Measurements from ENCODE around the gene ATP5F1D.
A peak's percentile ranks its signal among the peaks of the same experiment; 100 is the strongest.

The ATP5F1D gene

DNA sequence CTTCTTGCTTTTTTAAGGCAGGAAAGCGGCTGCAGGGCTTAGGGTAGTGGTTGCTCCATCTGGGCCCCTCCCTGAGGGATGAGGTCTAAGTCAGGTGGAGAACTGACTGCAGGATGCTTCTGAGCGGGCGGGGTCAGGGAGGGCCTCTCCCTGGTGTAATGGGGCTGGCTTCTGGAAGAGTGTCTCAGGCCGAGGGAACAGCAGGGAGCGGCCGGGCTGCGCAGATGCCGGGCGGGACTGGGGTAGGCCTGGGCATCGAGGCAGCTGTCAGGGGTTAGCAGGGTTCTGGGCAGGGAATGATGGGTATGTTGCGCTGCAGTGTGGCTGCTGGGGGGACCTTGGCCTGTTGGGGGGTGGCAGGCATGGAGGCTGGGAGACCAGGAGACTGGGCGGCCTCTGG, 36.5 kb downstream of the ATP5F1D start:
- H3K27ac ChIP-seq (ENCODE audit: poor library complexity, severe bottlenecking) = no peak overlapping the region
- no peaks in the 10 kb centered on the region for H3K9me3 ChIP-seq (ENCODE audit: severe bottlenecking)
- no peaks in the 10 kb centered on the region for H3K27me3 ChIP-seq (ENCODE audit: insufficient read depth, poor library complexity, severe bottlenecking)
- H3K4me3 ChIP-seq (ENCODE audit: severe bottlenecking) = no peak overlapping the region
- peaks cover 4% of the 10 kb centered on the region for H3K4me1 ChIP-seq (ENCODE audit: insufficient read depth, poor library complexity, severe bottlenecking)
- TF ChIP-seq, protein P1, sequence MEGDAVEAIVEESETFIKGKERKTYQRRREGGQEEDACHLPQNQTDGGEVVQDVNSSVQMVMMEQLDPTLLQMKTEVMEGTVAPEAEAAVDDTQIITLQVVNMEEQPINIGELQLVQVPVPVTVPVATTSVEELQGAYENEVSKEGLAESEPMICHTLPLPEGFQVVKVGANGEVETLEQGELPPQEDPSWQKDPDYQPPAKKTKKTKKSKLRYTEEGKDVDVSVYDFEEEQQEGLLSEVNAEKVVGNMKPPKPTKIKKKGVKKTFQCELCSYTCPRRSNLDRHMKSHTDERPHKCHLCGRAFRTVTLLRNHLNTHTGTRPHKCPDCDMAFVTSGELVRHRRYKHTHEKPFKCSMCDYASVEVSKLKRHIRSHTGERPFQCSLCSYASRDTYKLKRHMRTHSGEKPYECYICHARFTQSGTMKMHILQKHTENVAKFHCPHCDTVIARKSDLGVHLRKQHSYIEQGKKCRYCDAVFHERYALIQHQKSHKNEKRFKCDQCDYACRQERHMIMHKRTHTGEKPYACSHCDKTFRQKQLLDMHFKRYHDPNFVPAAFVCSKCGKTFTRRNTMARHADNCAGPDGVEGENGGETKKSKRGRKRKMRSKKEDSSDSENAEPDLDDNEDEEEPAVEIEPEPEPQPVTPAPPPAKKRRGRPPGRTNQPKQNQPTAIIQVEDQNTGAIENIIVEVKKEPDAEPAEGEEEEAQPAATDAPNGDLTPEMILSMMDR (IDR thresholded peaks at IDR 0.05; ENCODE audit: poor library complexity, severe bottlenecking) = no peak
- ATAC-seq (ENCODE audit: low read depth) (no peak), DNase-seq (ENCODE audit: low spot score) (no peak)
- peaks cover 26% of the 10 kb centered on the region for H3K36me3 ChIP-seq (ENCODE audit: low read depth)

DNA sequence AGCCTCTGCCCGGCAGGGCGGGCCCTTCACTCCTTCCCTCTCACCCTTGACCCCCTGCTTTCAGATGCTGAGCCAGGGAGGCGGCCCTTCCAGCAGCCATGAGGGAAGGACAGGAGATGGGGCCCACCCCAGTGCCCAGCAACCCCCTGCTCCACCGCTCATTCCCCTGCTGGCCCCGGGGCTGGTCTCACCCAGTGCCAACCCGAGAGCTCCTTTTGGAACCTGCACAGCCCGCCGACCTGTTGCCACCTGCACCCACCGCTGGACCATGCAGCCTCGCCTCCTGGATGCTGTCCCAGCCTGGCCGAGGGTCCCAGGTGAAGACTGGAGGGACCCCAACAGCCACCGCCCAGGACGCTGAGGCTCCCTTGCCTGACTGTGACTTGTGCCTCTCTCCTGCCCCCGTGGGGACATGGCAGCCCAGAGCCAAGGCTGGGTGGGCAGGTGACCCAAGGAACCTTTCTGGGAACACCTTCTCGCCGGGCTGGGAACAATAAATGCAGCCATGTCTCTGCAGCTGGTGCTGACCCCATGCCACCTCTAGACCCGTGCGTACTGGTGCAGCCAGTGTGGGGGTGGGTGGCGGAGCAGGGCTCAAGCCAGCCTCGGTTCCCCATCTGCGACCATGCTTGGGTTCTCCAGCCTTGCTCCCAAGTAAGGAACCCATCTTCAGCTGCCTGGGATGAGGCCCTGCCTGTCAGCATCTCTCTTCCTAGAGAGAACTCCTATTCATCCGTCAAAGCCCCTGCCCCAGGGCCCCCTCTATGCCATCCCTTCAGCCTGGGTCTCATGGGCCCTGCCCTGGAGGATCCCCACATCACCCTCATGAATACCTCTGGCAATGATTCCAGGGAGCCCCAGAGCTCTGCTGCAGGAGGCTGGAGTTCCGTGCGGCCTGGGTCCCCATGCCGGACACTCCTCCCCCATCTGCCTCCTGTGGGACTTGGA, 37.4 kb downstream of the ATP5F1D start:
- DNase-seq (ENCODE audit: low spot score) = no peak
- H3K27me3 ChIP-seq (ENCODE audit: insufficient read depth, poor library complexity, severe bottlenecking) = peaks cover under 1% of the 10 kb centered on the region
- H3K9me3 ChIP-seq (ENCODE audit: severe bottlenecking) = no peaks in the 10 kb centered on the region
- H3K4me1 ChIP-seq (ENCODE audit: insufficient read depth, poor library complexity, severe bottlenecking) = peaks cover 3% of the 10 kb centered on the region
- no peak for ATAC-seq (ENCODE audit: low read depth)
- H3K4me3 ChIP-seq (ENCODE audit: severe bottlenecking) = no peak overlapping the region
- peaks cover 17% of the 10 kb centered on the region for H3K36me3 ChIP-seq (ENCODE audit: low read depth)
- TF ChIP-seq, protein P1 (IDR thresholded peaks at IDR 0.05; ENCODE audit: poor library complexity, severe bottlenecking) = no peak
- no peak overlapping the region for H3K27ac ChIP-seq (ENCODE audit: poor library complexity, severe bottlenecking)

DNA sequence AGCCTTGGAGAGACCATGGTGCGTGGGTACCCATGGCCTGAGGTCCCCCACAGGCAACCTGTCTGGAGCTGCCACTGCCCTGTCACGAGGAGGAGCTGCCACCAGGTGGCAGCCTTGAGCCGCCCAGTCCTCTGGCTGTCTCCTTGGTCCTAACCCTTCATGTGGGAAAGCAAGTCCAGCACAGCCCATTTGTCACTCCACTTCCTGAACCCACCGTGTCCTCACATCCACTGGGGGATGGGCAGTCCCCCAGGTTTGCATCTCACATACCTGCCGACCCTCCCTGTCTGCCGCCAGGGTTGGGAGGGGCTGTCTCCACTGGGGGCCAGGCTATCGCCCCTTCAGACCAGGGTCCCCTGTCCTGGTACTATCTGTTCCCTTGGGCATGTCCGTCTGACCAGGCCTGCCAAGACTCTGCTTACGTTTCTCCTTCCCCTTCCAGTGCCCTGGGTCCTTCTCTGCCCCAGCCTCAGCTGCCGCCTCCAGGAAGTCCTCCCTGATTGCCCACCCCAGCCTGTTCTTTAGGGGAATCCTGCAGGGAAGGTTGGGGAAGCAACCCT, 38.3 kb downstream of the ATP5F1D start:
- peaks cover 9% of the 10 kb centered on the region for H3K27me3 ChIP-seq (ENCODE audit: insufficient read depth, poor library complexity, severe bottlenecking)
- DNase-seq (ENCODE audit: low spot score) (no peak), ATAC-seq (ENCODE audit: low read depth) (peak; percentile 51)
- H3K27ac ChIP-seq (ENCODE audit: poor library complexity, severe bottlenecking) = no peak overlapping the region
- TF ChIP-seq, protein P1 (IDR thresholded peaks at IDR 0.05; ENCODE audit: poor library complexity, severe bottlenecking) = peak; percentile 90
- H3K4me1 ChIP-seq (ENCODE audit: insufficient read depth, poor library complexity, severe bottlenecking) = no peaks in the 10 kb centered on the region
- no peaks in the 10 kb centered on the region for H3K9me3 ChIP-seq (ENCODE audit: severe bottlenecking)
- peaks cover 8% of the 10 kb centered on the region for H3K36me3 ChIP-seq (ENCODE audit: low read depth)
- no peak overlapping the region for H3K4me3 ChIP-seq (ENCODE audit: severe bottlenecking)

DNA sequence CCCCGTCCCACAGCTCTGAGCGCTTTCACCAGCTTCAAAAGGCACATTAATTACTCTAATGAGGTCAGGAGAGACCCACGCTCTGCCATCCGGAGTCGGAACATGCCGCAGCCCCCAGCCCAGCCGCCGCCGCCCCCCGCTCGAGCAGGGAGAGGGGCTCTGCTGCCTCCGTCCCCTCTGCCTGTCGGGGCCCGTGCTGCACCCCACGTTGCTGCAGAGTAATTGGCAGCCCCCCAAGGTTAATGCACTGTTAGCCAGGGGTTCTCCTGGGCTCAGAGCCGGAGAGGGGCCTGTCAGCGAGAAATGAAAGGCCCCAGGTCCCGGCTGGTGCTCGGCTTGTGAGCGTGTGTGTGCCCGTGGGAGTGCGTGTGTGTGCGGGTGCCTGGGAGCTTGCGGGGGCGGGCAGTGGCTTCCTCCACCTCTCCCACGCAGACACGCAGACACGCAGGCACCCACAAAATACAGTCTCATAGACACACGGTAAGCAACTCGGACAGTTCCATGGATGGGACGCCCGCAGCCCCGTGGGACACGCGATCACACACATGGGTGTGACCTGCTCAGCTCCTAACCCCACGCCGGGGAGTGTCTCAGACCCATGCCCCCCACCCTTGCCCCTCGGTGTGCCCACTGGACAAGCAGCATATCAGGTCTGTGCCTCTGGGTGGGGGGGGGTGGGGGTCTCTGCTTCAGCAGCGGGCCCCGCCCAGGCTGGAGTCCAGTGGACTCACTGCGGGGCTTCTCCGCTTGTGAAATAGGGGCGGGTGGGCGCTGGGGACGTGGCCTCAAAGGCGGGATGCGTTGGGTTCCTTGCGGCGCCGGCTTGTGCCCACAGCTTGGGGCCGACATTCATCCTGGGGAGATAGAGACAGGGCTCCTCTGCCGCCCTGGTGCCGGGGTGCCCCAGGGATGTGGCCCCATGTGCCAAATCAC, 39.4 kb downstream of the ATP5F1D start:
- no peak for ATAC-seq (ENCODE audit: low read depth)

More for the DNA sequence above, 39.4 kb downstream of the ATP5F1D start:
- H3K36me3 ChIP-seq (ENCODE audit: low read depth) = peaks cover 6% of the 10 kb centered on the region; the same call in 1 of the 2 replicates
- TF ChIP-seq, protein P1 (IDR thresholded peaks at IDR 0.05; ENCODE audit: poor library complexity, severe bottlenecking) = no peak
- no peaks in the 10 kb centered on the region for H3K4me1 ChIP-seq (ENCODE audit: insufficient read depth, poor library complexity, severe bottlenecking)
- no peaks in the 10 kb centered on the region for H3K9me3 ChIP-seq (ENCODE audit: severe bottlenecking)
- peaks cover 15% of the 10 kb centered on the region for H3K27me3 ChIP-seq (ENCODE audit: insufficient read depth, poor library complexity, severe bottlenecking)
- no peak overlapping the region for H3K27ac ChIP-seq (ENCODE audit: poor library complexity, severe bottlenecking)
- no peak for DNase-seq (ENCODE audit: low spot score)
- H3K4me3 ChIP-seq (ENCODE audit: severe bottlenecking) = no peak overlapping the region
